ENCODE measurements around the gene SH3TC1. TPM values are rescaled to one million over a fixed set of nuclear protein-coding genes. Genes with fewer than 3 reads are reported as not detected.

The SH3TC1 gene
- total RNA-seq, 4 donors from 2014 or later, result 13.7 to 18.7 (median 15.2) TPM

DNA sequence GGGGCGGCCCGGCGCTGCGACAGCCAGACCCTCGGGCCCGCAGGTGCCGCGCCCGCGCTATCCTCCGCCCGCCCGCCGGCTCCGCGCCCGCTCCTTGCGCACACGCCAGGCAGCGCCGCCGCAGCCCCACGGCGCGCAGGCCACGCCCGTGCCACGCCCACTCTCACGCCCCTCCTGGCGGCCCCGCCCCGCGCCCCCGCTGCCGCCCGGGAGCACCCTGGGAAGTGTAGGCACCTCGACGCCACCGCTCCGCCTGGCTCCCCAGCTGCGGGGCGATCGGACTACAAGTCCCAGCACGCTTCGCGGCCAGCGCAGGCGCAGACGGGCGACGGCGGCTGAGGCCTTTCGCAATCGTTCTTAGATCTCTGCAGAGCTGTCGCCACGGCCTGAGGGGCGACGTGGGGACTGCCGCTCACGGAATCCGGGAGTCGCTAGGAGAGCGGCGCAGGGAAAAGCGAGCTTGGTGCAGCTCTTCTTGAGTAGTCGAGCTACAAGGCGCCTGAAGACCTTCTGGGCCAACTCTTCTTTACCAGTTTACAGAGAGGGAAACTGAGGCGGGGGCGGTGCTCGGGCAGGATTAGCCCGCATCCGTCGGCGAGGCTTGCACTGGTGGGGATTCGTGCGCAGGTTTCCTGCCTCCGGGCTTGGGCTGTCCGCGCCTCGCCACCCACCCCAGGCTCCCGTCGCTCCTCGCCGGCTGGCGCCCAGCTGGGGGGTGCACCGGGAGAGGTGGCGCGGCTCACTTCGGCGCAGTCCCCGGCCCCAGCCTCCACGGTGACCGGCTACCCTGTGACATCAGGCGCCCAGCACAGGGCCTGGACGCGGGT, 40.2 kb upstream of the SH3TC1 start, which contains the start of gene ABLIM2:
TSS of gene ABLIM2 (minus strand) at position 104 of the 827 bp plus-strand sequence. CDS start 124 bp downstream, outside the sequence.
- Histone ChIP-seq H3K4me1 (peaks cover 25 to 38% (median 29%) of the 10 kb centered on the region in 4 donors), H3K9me3 (no peaks in the 10 kb centered on the region), H3K4me3 (peak within 1 kb of the TSS; percentile 75 to 80 (median 78)), H3K36me3 (no peaks in the 10 kb centered on the region), H3K27me3 (peaks cover 0 to 9% (median 4%) of the 10 kb centered on the region in 4 donors), H3K27ac (replicated peaks in 1 of 4) (peak within 1 kb of the TSS; percentile 61 to 71 (median 62))
- DNase-seq (ENCODE audit: extremely low spot score), result peak; percentile 98
- no CpG with 5 or more reads among the region's 96 CpGs for WGBS
- TF ChIP-seq EP300 (IDR thresholded peaks at IDR 0.05) (no peak), POLR2AphosphoS5 (IDR thresholded peaks at IDR 0.05) (peak; percentile 87 to 92), POLR2A (IDR thresholded peaks at IDR 0.05; ENCODE audit: low read depth) (peak; percentile 74)
- TF ChIP-seq, protein P1, sequence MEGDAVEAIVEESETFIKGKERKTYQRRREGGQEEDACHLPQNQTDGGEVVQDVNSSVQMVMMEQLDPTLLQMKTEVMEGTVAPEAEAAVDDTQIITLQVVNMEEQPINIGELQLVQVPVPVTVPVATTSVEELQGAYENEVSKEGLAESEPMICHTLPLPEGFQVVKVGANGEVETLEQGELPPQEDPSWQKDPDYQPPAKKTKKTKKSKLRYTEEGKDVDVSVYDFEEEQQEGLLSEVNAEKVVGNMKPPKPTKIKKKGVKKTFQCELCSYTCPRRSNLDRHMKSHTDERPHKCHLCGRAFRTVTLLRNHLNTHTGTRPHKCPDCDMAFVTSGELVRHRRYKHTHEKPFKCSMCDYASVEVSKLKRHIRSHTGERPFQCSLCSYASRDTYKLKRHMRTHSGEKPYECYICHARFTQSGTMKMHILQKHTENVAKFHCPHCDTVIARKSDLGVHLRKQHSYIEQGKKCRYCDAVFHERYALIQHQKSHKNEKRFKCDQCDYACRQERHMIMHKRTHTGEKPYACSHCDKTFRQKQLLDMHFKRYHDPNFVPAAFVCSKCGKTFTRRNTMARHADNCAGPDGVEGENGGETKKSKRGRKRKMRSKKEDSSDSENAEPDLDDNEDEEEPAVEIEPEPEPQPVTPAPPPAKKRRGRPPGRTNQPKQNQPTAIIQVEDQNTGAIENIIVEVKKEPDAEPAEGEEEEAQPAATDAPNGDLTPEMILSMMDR (IDR thresholded peaks at IDR 0.05), result peak in 1 of 3 experiments; percentile 23
- intact Hi-C loops (cut with DNase I), result loop anchor here (5.0 kb wide), 1 partner anchor 107 kb away; no protein-coding TSS in a partner anchor

DNA sequence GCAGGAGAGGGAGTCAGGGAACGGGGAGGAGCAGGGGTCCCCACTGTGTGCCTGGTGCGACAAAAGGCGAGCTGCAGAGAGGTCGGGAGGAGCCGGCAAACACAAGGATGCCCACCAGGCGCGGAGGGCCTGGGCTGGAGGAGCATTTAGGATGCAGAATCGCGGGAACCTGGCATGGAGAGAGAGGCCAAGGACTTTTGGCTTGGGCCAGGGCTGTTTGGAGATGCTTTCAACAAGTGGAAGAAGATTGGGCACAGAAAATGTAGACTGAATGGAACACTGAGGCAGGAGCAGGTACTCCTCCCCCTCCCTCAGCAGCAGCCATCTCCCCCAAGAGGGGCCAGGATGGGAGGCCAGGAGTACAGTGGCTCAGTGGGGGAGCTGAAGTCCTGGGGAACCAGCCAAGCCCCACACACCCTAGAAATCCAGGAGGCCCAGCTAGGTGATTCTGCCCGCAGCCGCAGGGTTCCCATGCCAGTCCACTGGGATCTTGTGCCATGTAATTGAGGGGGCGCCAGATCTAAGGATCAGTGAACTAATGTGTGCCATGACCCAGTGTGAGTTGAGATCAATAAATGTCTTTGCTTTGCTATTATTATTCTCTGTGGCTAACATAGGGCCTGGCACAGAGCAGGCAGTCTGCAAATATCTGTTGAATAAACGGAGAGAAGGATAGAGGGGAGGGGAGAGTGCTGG, 39.4 kb upstream of the SH3TC1 start:
- intact Hi-C loops (cut with DNase I), result loop anchor here (5.0 kb wide), 1 partner anchor 107 kb away; no protein-coding TSS in a partner anchor

DNA sequence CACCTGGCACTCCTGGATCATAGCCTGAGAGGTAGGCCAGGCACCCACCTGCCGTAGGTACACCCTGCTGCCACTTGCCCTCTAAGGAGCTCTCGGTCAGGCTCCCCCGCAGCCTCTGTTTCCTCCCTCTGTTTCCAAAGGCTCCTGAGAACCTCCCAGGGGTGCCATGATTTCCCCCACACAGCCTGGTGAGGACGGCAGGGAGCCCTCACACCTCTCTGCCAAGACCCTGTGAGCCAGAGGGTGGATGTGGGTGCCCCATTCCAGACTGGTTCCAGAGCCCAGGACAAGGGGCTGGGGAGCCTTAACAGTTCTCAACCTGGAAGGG, 38.9 kb upstream of the SH3TC1 start:
- no peak overlapping the region for H3K27ac ChIP-seq (replicated peaks in 1 of 4)
- intact Hi-C loops (cut with DNase I), result no loop called here

More for the DNA sequence above, 39.4 kb upstream of the SH3TC1 start:
- DNase-seq (ENCODE audit: extremely low spot score), result no peak
- H3K4me3 ChIP-seq, result peak overlapping the region; percentile 75 to 80 (median 78)
- H3K27me3 ChIP-seq, result peaks cover 0 to 9% (median 4%) of the 10 kb centered on the region in 4 donors
- peaks cover 25 to 38% (median 29%) of the 10 kb centered on the region in 4 donors for H3K4me1 ChIP-seq
- H3K9me3 ChIP-seq, result no peaks in the 10 kb centered on the region
- no peaks in the 10 kb centered on the region for H3K36me3 ChIP-seq
- peak overlapping the region; percentile 60 to 71 (median 62) for H3K27ac ChIP-seq (replicated peaks in 1 of 4)
- TF ChIP-seq EP300 (IDR thresholded peaks at IDR 0.05) (no peak), POLR2AphosphoS5 (IDR thresholded peaks at IDR 0.05) (no peak), POLR2A (IDR thresholded peaks at IDR 0.05; ENCODE audit: low read depth) (no peak)
- TF ChIP-seq, protein P1 (IDR thresholded peaks at IDR 0.05), result no peak
- 73% methylated on average over 5 of the region's 13 CpGs for WGBS

DNA sequence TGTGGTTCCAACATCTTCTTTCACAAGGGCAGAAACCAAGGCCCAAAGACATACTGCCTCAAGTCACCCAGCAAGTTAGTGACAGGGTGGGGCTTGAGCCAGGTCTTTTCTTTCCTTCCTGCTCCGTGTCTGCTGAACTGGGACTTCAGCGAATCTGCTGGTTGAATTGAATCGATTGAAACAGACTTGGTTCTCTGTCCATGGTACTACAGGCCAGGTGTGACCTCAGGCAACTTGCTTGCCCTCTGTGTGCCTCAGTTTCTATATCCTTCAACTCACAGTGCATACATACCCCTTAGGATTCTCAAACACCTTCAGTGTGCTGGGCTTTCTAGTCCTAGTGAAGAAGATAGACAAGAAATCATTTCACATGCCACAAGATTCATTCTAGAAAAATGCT, 38.5 kb upstream of the SH3TC1 start:
- Histone ChIP-seq H3K27me3 (peaks cover 0 to 9% (median 4%) of the 10 kb centered on the region in 4 donors), H3K36me3 (no peaks in the 10 kb centered on the region), H3K9me3 (no peaks in the 10 kb centered on the region), H3K4me3 (no peak overlapping the region), H3K4me1 (peaks cover 25 to 38% (median 29%) of the 10 kb centered on the region in 4 donors), H3K27ac (replicated peaks in 1 of 4) (no peak overlapping the region)
- 87% methylated on average over 3 of the region's 3 CpGs for WGBS
- no peak for TF ChIP-seq POLR2AphosphoS5 (IDR thresholded peaks at IDR 0.05)
- TF ChIP-seq, protein P1 (IDR thresholded peaks at IDR 0.05), result no peak
- no peak for TF ChIP-seq POLR2A (IDR thresholded peaks at IDR 0.05; ENCODE audit: low read depth)
- no peak for TF ChIP-seq EP300 (IDR thresholded peaks at IDR 0.05)
- no peak for DNase-seq (ENCODE audit: extremely low spot score)
- intact Hi-C loops (cut with DNase I), result no loop called here

More for the DNA sequence above, 38.9 kb upstream of the SH3TC1 start:
- Histone ChIP-seq H3K4me3 (no peak overlapping the region), H3K36me3 (no peaks in the 10 kb centered on the region), H3K9me3 (no peaks in the 10 kb centered on the region), H3K27me3 (peaks cover 0 to 9% (median 4%) of the 10 kb centered on the region in 4 donors), H3K4me1 (peaks cover 25 to 38% (median 29%) of the 10 kb centered on the region in 4 donors)
- DNase-seq (ENCODE audit: extremely low spot score), result no peak
- 93% methylated on average over 3 of the region's 4 CpGs for WGBS
- TF ChIP-seq POLR2AphosphoS5 (IDR thresholded peaks at IDR 0.05), result no peak
- TF ChIP-seq, protein P1 (IDR thresholded peaks at IDR 0.05), result no peak

Data from esophagus muscularis mucosa (tissue), 4 donors.